A549 (cell line): ENCODE measurements around the gene CCDC142.

Source experiments
- BHLHE40 ChIP-seq: IDR thresholded peaks from 2 replicates; pipeline ENCODE4 v1.6.1; 2012; ENCODE audit warnings: low read depth, low read length, inconsistent platforms
- RAD21 ChIP-seq, 2 experiments: fragments of >200 bp in 1 of 2; sonication (Bioruptor Twin) in 1 of 2; formaldehyde crosslinking in 1 of 2; IDR thresholded peaks in 1 of 2; conservative IDR thresholded peaks in 1 of 2; 2 replicates in 1 of 2; 3 replicates in 1 of 2; pipeline ENCODE4 v1.6.1; 2012 to 2018; ENCODE audit warnings: inconsistent platforms in 1 of 2

- no peak for TF ChIP-seq BHLHE40
- TF ChIP-seq RAD21 (conservative IDR thresholded peaks at IDR 0.05 in 1 of 2, IDR thresholded peaks at IDR 0.05 in 1 of 2), result no peak
Measured at GRCh38 chr2:74427551-74427950, 55.2 kb downstream of the CCDC142 start.
